H1 (cell line): ENCODE results near the gene SCN11A. TPM values are rescaled to one million over a fixed set of nuclear protein-coding genes. Genes with fewer than 3 reads are reported as not detected.

Source experiments
- KDM4A ChIP-seq: IDR thresholded peaks from one replicate; pipeline ENCODE4 v1.7.1; 2012; ENCODE audit warnings: low read depth, mild to moderate bottlenecking, moderate library complexity, low read length, inconsistent platforms; ENCODE audit not compliant: severe bottlenecking
- RXRA ChIP-seq: IDR thresholded peaks from 2 replicates; pipeline ENCODE4 v1.6.1; 2011; ENCODE audit warnings: low read depth, mild to moderate bottlenecking, low read length, moderate library complexity; ENCODE audit not compliant: insufficient read depth
- YY1 ChIP-seq: IDR thresholded peaks from 2 replicates; pipeline ENCODE4 v1.6.1; 2011; ENCODE audit warnings: low read depth, mild to moderate bottlenecking, low read length
- polyA plus RNA-seq, 7 experiments: library from polyadenylated mRNA; depleted of rRNA in 3 of 7; stranded (reverse) in 5 of 7; unstranded in 2 of 7; fragments of >200 nt in 5 of 7; fragments of 200-250 nt in 2 of 7; gene quantifications; 1 replicate in 5 of 7; 2 replicates in 1 of 7; 4 replicates in 1 of 7; pipeline versions ENCODE4 v1.2.1 to v1.2.3, GENCODE V29; 2011 to 2013; ENCODE audit warnings: missing spikeins in 2 of 7, mixed read lengths in 2 of 7
- total RNA-seq: library from RNA; stranded (reverse); fragmentation: NEBNext Ultra II Directional; extraction: Animal tissue kit (Norgen Biotek cat#: 25700); gene quantifications from 2 replicates; pipeline ENCODE4 v1.2.1, GENCODE V29; 2021

Gene SCN11A
- total and polyA plus RNA-seq, 2 of the 8 experiments (the other 6 are each of a cell fraction or from before 2014, with no cell fraction given), result 0.11 to 0.21 TPM

DNA sequence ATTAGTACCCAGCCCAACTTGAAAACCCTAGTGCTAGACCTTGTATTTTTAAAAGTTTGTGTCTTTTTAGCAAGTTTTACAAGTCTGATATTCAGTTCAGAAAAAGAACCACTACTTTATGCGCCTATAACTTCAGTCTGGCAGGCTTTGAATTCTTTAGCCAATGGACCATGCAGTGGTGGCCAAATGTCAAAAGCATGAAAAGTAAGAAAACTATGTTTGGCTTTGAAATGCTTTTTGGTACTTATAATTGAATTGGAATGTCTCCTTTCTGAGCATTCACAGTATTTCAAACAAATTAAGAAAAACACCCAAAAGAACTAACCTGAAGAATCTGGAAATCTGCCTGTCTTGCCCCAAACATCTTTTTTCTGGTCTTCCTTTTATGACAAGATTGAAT, 12.9 kb upstream of the SCN11A start (continued):
- TF ChIP-seq RXRA (no peak), YY1 (no peak), KDM4A (no peak)
